OCI-LY7 (cell line): ENCODE data around the gene TRABD2B. TPM values are rescaled to one million over a fixed set of nuclear protein-coding genes. Genes with fewer than 3 reads are reported as not detected.

Experiments
- BruUV-seq: library from RNA; stranded (reverse); fragments of 400-500 nt; replicated peaks from 2 replicates; lab custom pipeline; 2021; lab: Mats Ljungman, UMichigan
- CTCF ChIA-PET: fragments of 300-600 bp; sonication (Branson Sonifier 250); formaldehyde crosslinking; loops from one replicate; lab custom pipeline; 2022; ENCODE audit warnings: antibody characterized with exemption; ENCODE audit not compliant: unreplicated experiment; lab: Charles Lee
- POLR2A ChIA-PET: fragments of 300-600 bp; sonication (Branson Sonifier 250); formaldehyde crosslinking; loops from one replicate; lab custom pipeline; 2022; ENCODE audit warnings: antibody characterized with exemption; lab: Charles Lee
- DNase-seq: peaks from one replicate; pipeline ENCODE4 v3.0.0-alpha.2; 2015; ENCODE audit warnings: low spot score
- H2AFZ ChIP-seq: fragments of 200-600 bp; sonication (generic), shearing (Covaris generic); 2 replicates; pipeline ENCODE4 v1.6.1; 2014; ENCODE audit warnings: mild to moderate bottlenecking, antibody characterized with exemption, low read length, moderate library complexity
- H3K27ac ChIP-seq: fragments of 200-600 bp; sonication (generic); 2 replicates; pipeline ENCODE4 v1.5.1; 2014; ENCODE audit warnings: mixed run types, low read depth, mild to moderate bottlenecking, moderate library complexity, low read length, inconsistent platforms; ENCODE audit not compliant: poor library complexity, severe bottlenecking
- H3K36me3 ChIP-seq: fragments of 200-600 bp; sonication (generic); 2 replicates; pipeline ENCODE4 v1.6.1; 2014; ENCODE audit warnings: mild to moderate bottlenecking, antibody characterized with exemption, low read length, moderate library complexity, mixed read lengths; ENCODE audit not compliant: insufficient read depth
- H3K4me1 ChIP-seq: fragments of 200-600 bp; sonication (generic); 2 replicates; pipeline ENCODE4 v1.5.1; 2014; ENCODE audit warnings: mild to moderate bottlenecking, low read length; ENCODE audit not compliant: insufficient read depth, poor library complexity, severe bottlenecking
- H3K4me2 ChIP-seq: fragments of 200-600 bp; sonication (generic); 2 replicates; pipeline ENCODE4 v1.6.1; 2014; ENCODE audit warnings: mild to moderate bottlenecking, low read length
- H3K4me3 ChIP-seq: fragments of 200-600 bp; sonication (generic); 2 replicates; pipeline ENCODE4 v1.5.1; 2014; ENCODE audit warnings: mild to moderate bottlenecking, low read depth, low read length; ENCODE audit not compliant: poor library complexity, severe bottlenecking
- H3K79me2 ChIP-seq: fragments of 200-600 bp; sonication (generic); 2 replicates; pipeline ENCODE4 v1.6.1; 2016; ENCODE audit warnings: low read depth, mild to moderate bottlenecking, low read length, moderate library complexity, mixed read lengths; ENCODE audit not compliant: insufficient read depth
- H3K9me2 ChIP-seq: fragments of 200-600 bp; sonication (generic); 2 replicates; pipeline ENCODE4 v1.6.1; 2016; ENCODE audit warnings: mild to moderate bottlenecking, low read length, mixed read lengths; ENCODE audit not compliant: insufficient read depth
- H3K9me3 ChIP-seq: fragments of 200-600 bp; sonication (generic); 2 replicates; pipeline ENCODE4 v1.6.1; 2014; ENCODE audit warnings: mild to moderate bottlenecking, mixed run types, low read length, mixed read lengths
- H4K20me1 ChIP-seq: fragments of 200-600 bp; sonication (generic); 2 replicates; pipeline ENCODE4 v1.6.1; 2014; ENCODE audit warnings: mild to moderate bottlenecking, antibody characterized with exemption, low read length, moderate library complexity, mixed read lengths; ENCODE audit not compliant: insufficient read depth
- CTCF ChIP-seq: fragments of 200-600 bp; sonication (generic); conservative IDR thresholded peaks from 2 replicates; pipeline ENCODE4 v1.5.1; 2014; ENCODE audit warnings: mild to moderate bottlenecking, antibody characterized with exemption, low read length, moderate library complexity, mixed read lengths
- EZH2phosphoT487 ChIP-seq: fragments of 200-600 bp; sonication (generic); IDR thresholded peaks from 2 replicates; pipeline ENCODE4 v1.6.1; 2018; ENCODE audit warnings: low read depth, borderline replicate concordance, mild to moderate bottlenecking, mixed run types, antibody characterized with exemption, low read length, moderate library complexity, mixed read lengths
- intact Hi-C: fragments of 100-400 bp; cut with micrococcal nuclease; formaldehyde crosslinking; loops from one replicate; pipeline ENCODE4 v1.10.0; 2022; ENCODE audit not compliant: unreplicated experiment
- total RNA-seq, 2 experiments: library from RNA; depleted of rRNA in 1 of 2; stranded (reverse); fragments of >200 nt in 1 of 2; shearing (Covaris generic) in 1 of 2; gene quantifications; 2 replicates each; pipeline ENCODE4 v1.2.3, GENCODE V29; 2014 to 2022

The TRABD2B gene
- total RNA-seq, 2 experiments from 2014 or later = not detected

GRCh38 chr1:47968556-47968888 lies 28.7 kb downstream of the TRABD2B start:
- H3K27ac ChIP-seq = no peak overlapping the region
- no peaks in the 10 kb centered on the region for H3K79me2 ChIP-seq
- ChIA-PET POLR2A (no interaction called here), CTCF (no interaction called here)
- no peak overlapping the region for H3K4me3 ChIP-seq
- DNase-seq = no peak
- no peaks in the 10 kb centered on the region for H3K4me1 ChIP-seq
- no peaks in the 10 kb centered on the region for H4K20me1 ChIP-seq
- H3K9me2 ChIP-seq = no peaks in the 10 kb centered on the region
- no peaks in the 10 kb centered on the region for H3K36me3 ChIP-seq
- no peak overlapping the region for H2AFZ ChIP-seq
- no peaks in the 10 kb centered on the region for H3K9me3 ChIP-seq
- BruUV-seq = no TSS peak
- TF ChIP-seq EZH2phosphoT487 (no peak), CTCF (no peak)
- intact Hi-C loops = no loop called here
- H3K4me2 ChIP-seq = no peak overlapping the region

- no peaks in the 10 kb centered on the region for H3K36me3 ChIP-seq
- intact Hi-C loops = no loop called here
- H2AFZ ChIP-seq = no peak overlapping the region
- no peak for TF ChIP-seq EZH2phosphoT487
- no peak for TF ChIP-seq CTCF
- H3K27ac ChIP-seq = no peak overlapping the region
- no peaks in the 10 kb centered on the region for H3K9me3 ChIP-seq
- H3K79me2 ChIP-seq = no peaks in the 10 kb centered on the region
- ChIA-PET POLR2A (no interaction called here), CTCF (no interaction called here)
- no peak overlapping the region for H3K4me2 ChIP-seq
- H4K20me1 ChIP-seq = no peaks in the 10 kb centered on the region
- BruUV-seq = no TSS peak
- no peaks in the 10 kb centered on the region for H3K9me2 ChIP-seq
- no peaks in the 10 kb centered on the region for H3K4me1 ChIP-seq
- DNase-seq = no peak
- H3K4me3 ChIP-seq = no peak overlapping the region
Observed at GRCh38 chr1:47967864-47968555, 29.2 kb downstream of the TRABD2B start.

GRCh38 chr1:47965816-47966215 lies 31.4 kb downstream of the TRABD2B start:
- no peak for TF ChIP-seq EZH2phosphoT487
- no peak for TF ChIP-seq CTCF
- H3K79me2 ChIP-seq = no peaks in the 10 kb centered on the region
- no peak overlapping the region for H3K4me3 ChIP-seq
- H3K4me2 ChIP-seq = no peak overlapping the region
- CTCF ChIA-PET = no interaction called here
- H4K20me1 ChIP-seq = no peaks in the 10 kb centered on the region
- intact Hi-C loops = no loop called here
- POLR2A ChIA-PET = no interaction called here
- no peaks in the 10 kb centered on the region for H3K4me1 ChIP-seq
- H3K36me3 ChIP-seq = no peaks in the 10 kb centered on the region
- BruUV-seq = no TSS peak
- no peak overlapping the region for H2AFZ ChIP-seq
- no peak for DNase-seq
- H3K27ac ChIP-seq = no peak overlapping the region
- no peaks in the 10 kb centered on the region for H3K9me2 ChIP-seq
- no peaks in the 10 kb centered on the region for H3K9me3 ChIP-seq
